Right lobe of liver (tissue), 6 donors: Measurements from ENCODE around the gene SLC7A4. TPM values are rescaled to one million over a fixed set of nuclear protein-coding genes. Genes with fewer than 3 reads are reported as not detected.

Experiments used
- ATAC-seq, 4 donors: fragments of 200-7000 bp; cut with Tn5 transposase; one replicate each; pipeline ENCODE4 v1.9.1; 2020; ENCODE audit warnings: mild to moderate bottlenecking in 4 of 4, moderate library complexity in 4 of 4
- DNase-seq, 3 donors: peaks; one replicate each; pipeline ENCODE4 v3.0.0-alpha.2; 2020
- H3K27ac ChIP-seq, 3 donors: fragments of 200-600 bp; one replicate each; pipeline ENCODE4 v1.8.0; 2022
- H3K27me3 ChIP-seq, 2 donors: fragments of 200-600 bp; one replicate each; pipeline ENCODE4 v1.8.0; 2022
- H3K36me3 ChIP-seq, 4 donors: fragments of 200-600 bp; sonication (generic) in 1 of 4; one replicate each; pipeline versions ENCODE4 v1.5.1 to v1.8.0; 2017 to 2022; ENCODE audit warnings: control low read depth in 1 of 4
- H3K4me1 ChIP-seq, 4 donors: fragments of 200-600 bp; sonication (generic) in 1 of 4; one replicate each; pipeline versions ENCODE4 v1.5.1 to v1.8.0; 2017 to 2022; ENCODE audit warnings: control low read depth in 1 of 4
- H3K4me3 ChIP-seq, 3 donors: fragments of 200-600 bp; one replicate each; pipeline ENCODE4 v1.8.0; 2022
- H3K9me3 ChIP-seq, 4 donors: fragments of 200-600 bp; sonication (generic) in 1 of 4; one replicate each; pipeline versions ENCODE4 v1.5.1 to v1.8.0; 2017 to 2022; ENCODE audit warnings: control low read depth in 1 of 4
- CTCF ChIP-seq, 4 donors: fragments of 200-600 bp in 3 of 4; fragments of 450-650 bp in 1 of 4; IDR thresholded peaks; one replicate each; pipeline versions ENCODE4 v1.5.1 to v1.8.0; 2016 to 2022; ENCODE audit warnings: antibody characterized with exemption in 4 of 4, mild to moderate bottlenecking in 2 of 4
- POLR2A ChIP-seq: fragments of 450-650 bp; IDR thresholded peaks from one replicate; pipeline ENCODE4 v1.6.1; 2017; ENCODE audit warnings: antibody characterized with exemption, mild to moderate bottlenecking
- WGBS: methylation state at CpG from one replicate; pipeline ENCODE4 v1.1.6; 2018; ENCODE audit warnings: low coverage, low lambda C conversion rate; ENCODE audit not compliant: insufficient coverage; ENCODE audit errors: missing lambda C conversion rate; 5-methylcytosine and 5-hydroxymethylcytosine counted together
- intact Hi-C, 2 donors: fragments of 100-400 bp; cut with DNase I; formaldehyde crosslinking; loops; one replicate each; pipeline versions ENCODE4 v1.11.2 to v1.14.1; 2022
- total RNA-seq, 6 experiments: library from RNA; depleted of rRNA in 2 of 6; stranded (reverse); fragments of >200 nt in 2 of 6; fragmentation: NEBNext Ultra II Directional in 3 of 6; extraction: Animal tissue kit (Norgen Biotek cat#: 25700) in 3 of 6; gene quantifications; one replicate each; pipeline versions ENCODE4 v1.1.0 to v1.2.4, GENCODE V29; 2016 to 2023
- donor health status: DM: no; HTN: yes; CAD: no.
- donor health status: DM: no; HTN: no; CAD: no.
- donor health status: DM: no; HTN: no; CAD: no.
- donor health status: DM: no; HTN: yes; CAD: no.
- donor health status: DM: no; HTN: yes; CAD: no.

SLC7A4 gene
- total RNA-seq, 6 experiments from 2014 or later = 0.12 to 0.35 (median 0.18) TPM; not detected in 1

GRCh38 chr22:21030621-21031544 lies 1.5 kb downstream of the SLC7A4 start:
- no peaks in the 10 kb centered on the region for H3K36me3 ChIP-seq
- TF ChIP-seq CTCF (IDR thresholded peaks at IDR 0.05) = no peak
- TF ChIP-seq POLR2A = no peak
- WGBS = 86% methylated on average over 18 of the region's 40 CpGs
- H3K27ac ChIP-seq = no peak overlapping the region
- no peak for DNase-seq
- no peaks in the 10 kb centered on the region for H3K4me1 ChIP-seq
- H3K27me3 ChIP-seq = no peaks in the 10 kb centered on the region
- no peak for ATAC-seq
- H3K4me3 ChIP-seq = no peak overlapping the region
- no peaks in the 10 kb centered on the region for H3K9me3 ChIP-seq
- intact Hi-C loops = no loop called here

- ATAC-seq (no peak), DNase-seq (no peak)
- H3K4me1 ChIP-seq = no peaks in the 10 kb centered on the region
- H3K27me3 ChIP-seq = no peaks in the 10 kb centered on the region
- H3K36me3 ChIP-seq = no peaks in the 10 kb centered on the region
- 66% methylated on average over 8 of the region's 15 CpGs for WGBS
- no peaks in the 10 kb centered on the region for H3K9me3 ChIP-seq
- H3K27ac ChIP-seq = no peak overlapping the region
- intact Hi-C loops = no loop called here
- TF ChIP-seq CTCF (IDR thresholded peaks at IDR 0.05) (no peak), POLR2A (no peak)
- H3K4me3 ChIP-seq = no peak overlapping the region
Observed at GRCh38 chr22:21030032-21030431, 2.3 kb downstream of the SLC7A4 start.

GRCh38 chr22:21029486-21030025 lies 2.8 kb downstream of the SLC7A4 start:
- ATAC-seq (no peak), DNase-seq (no peak)
- Histone ChIP-seq H3K36me3 (no peaks in the 10 kb centered on the region), H3K27ac (no peak overlapping the region), H3K4me1 (no peaks in the 10 kb centered on the region), H3K4me3 (no peak overlapping the region), H3K9me3 (no peaks in the 10 kb centered on the region), H3K27me3 (no peaks in the 10 kb centered on the region)
- 70% methylated on average over 4 of the region's 12 CpGs for WGBS
- TF ChIP-seq POLR2A = no peak
- no peak for TF ChIP-seq CTCF (IDR thresholded peaks at IDR 0.05)
- intact Hi-C loops = no loop called here

GRCh38 chr22:21028277-21029251 lies 3.8 kb downstream of the SLC7A4 start:
- ATAC-seq (no peak), DNase-seq (no peak)
- Histone ChIP-seq H3K9me3 (no peaks in the 10 kb centered on the region), H3K4me1 (no peaks in the 10 kb centered on the region), H3K27me3 (no peaks in the 10 kb centered on the region), H3K36me3 (no peaks in the 10 kb centered on the region), H3K27ac (no peak overlapping the region), H3K4me3 (no peak overlapping the region)
- intact Hi-C loops = no loop called here
- TF ChIP-seq CTCF (IDR thresholded peaks at IDR 0.05) (no peak), POLR2A (no peak)
- WGBS = no CpG with 5 or more reads among the region's 13 CpGs
